Neutrophil (primary cell): Measurements from ENCODE around the gene SLC7A11.

ENCODE experiments used
- H3K27ac ChIP-seq: fragments of 200-600 bp; sonication (generic); 2 replicates; pipeline ENCODE4 v1.5.1; 2016; ENCODE audit warnings: mild to moderate bottlenecking, moderate library complexity
- H3K27me3 ChIP-seq: fragments of 200-600 bp; sonication (generic); 2 replicates; pipeline ENCODE4 v1.6.0; 2016; ENCODE audit warnings: mild to moderate bottlenecking
- H3K36me3 ChIP-seq: fragments of 200-600 bp; sonication (generic); 2 replicates; pipeline ENCODE4 v1.5.1; 2017
- H3K4me1 ChIP-seq, 2 experiments: fragments of 200-600 bp in 1 of 2; sonication (generic) in 1 of 2; 1 replicate in 1 of 2; 2 replicates in 1 of 2; pipeline versions ENCODE4 v1.5.1 to v1.6.1; 2013 to 2016; ENCODE audit warnings: low read depth in 1 of 2, low read length in 1 of 2, mild to moderate bottlenecking in 1 of 2, moderate library complexity in 1 of 2; ENCODE audit not compliant: control insufficient read depth in 1 of 2, insufficient read depth in 1 of 2
- H3K4me3 ChIP-seq, 2 experiments: fragments of 200-600 bp in 1 of 2; sonication (generic) in 1 of 2; 1 replicate in 1 of 2; 2 replicates in 1 of 2; pipeline ENCODE4 v1.5.1; 2013 to 2016; ENCODE audit warnings: low read depth in 1 of 2, low read length in 1 of 2, mild to moderate bottlenecking in 1 of 2, moderate library complexity in 1 of 2
- H3K9me3 ChIP-seq: fragments of 200-600 bp; sonication (generic); 2 replicates; pipeline ENCODE4 v1.5.1; 2016
- CTCF ChIP-seq: fragments of 200-600 bp; sonication (generic); IDR thresholded peaks from 2 replicates; pipeline ENCODE4 v1.5.1; 2016; ENCODE audit warnings: antibody characterized with exemption

SLC7A11 gene

GRCh38 chr4:138181287-138181686, 60.9 kb downstream of the SLC7A11 start:
- Histone ChIP-seq H3K4me1 (no peaks in the 10 kb centered on the region), H3K27me3 (no peaks in the 10 kb centered on the region), H3K9me3 (no peaks in the 10 kb centered on the region), H3K36me3 (no peaks in the 10 kb centered on the region), H3K4me3 (no peak overlapping the region), H3K27ac (no peak overlapping the region)
- no peak for TF ChIP-seq CTCF

GRCh38 chr4:138178566-138178965, 63.6 kb downstream of the SLC7A11 start:
- no peaks in the 10 kb centered on the region for H3K9me3 ChIP-seq
- no peak overlapping the region for H3K4me3 ChIP-seq
- no peak for TF ChIP-seq CTCF
- H3K36me3 ChIP-seq: no peaks in the 10 kb centered on the region
- no peaks in the 10 kb centered on the region for H3K4me1 ChIP-seq
- no peak overlapping the region for H3K27ac ChIP-seq
- no peaks in the 10 kb centered on the region for H3K27me3 ChIP-seq

GRCh38 chr4:138177278-138177968, 64.7 kb downstream of the SLC7A11 start:
- no peaks in the 10 kb centered on the region for H3K27me3 ChIP-seq
- H3K4me1 ChIP-seq: no peaks in the 10 kb centered on the region
- no peak overlapping the region for H3K4me3 ChIP-seq
- H3K9me3 ChIP-seq: no peaks in the 10 kb centered on the region
- TF ChIP-seq CTCF: no peak
- H3K27ac ChIP-seq: no peak overlapping the region
- H3K36me3 ChIP-seq: no peaks in the 10 kb centered on the region

- H3K27me3 ChIP-seq: no peaks in the 10 kb centered on the region
- H3K27ac ChIP-seq: no peak overlapping the region
- H3K36me3 ChIP-seq: no peaks in the 10 kb centered on the region
- no peak overlapping the region for H3K4me3 ChIP-seq
- no peaks in the 10 kb centered on the region for H3K9me3 ChIP-seq
- no peaks in the 10 kb centered on the region for H3K4me1 ChIP-seq
- TF ChIP-seq CTCF: no peak
Measured at GRCh38 chr4:138174981-138175794, 67.0 kb downstream of the SLC7A11 start.

- Histone ChIP-seq H3K36me3 (no peaks in the 10 kb centered on the region), H3K27me3 (no peaks in the 10 kb centered on the region), H3K4me3 (no peak overlapping the region), H3K9me3 (no peaks in the 10 kb centered on the region), H3K4me1 (no peaks in the 10 kb centered on the region), H3K27ac (no peak overlapping the region)
- TF ChIP-seq CTCF: no peak
Measured at GRCh38 chr4:138164208-138164607, 77.9 kb downstream of the SLC7A11 start.
